Bone marrow (tissue), 2 donors: ENCODE measurements around the gene COL26A1.
A peak's percentile ranks its signal among the peaks of the same experiment; 100 is the strongest.
"Not testable (repeated sequence)": the region's sequence is repeated elsewhere in the genome, so short reads cannot be mapped to it uniquely, and the experiment has no call there.

Experiments
- DNase-seq, 2 donors: peaks; one replicate each; lab custom pipeline; 2025; lab: John Stamatoyannopoulos, UW

Gene COL26A1

GRCh38 chr7:101402081-101402779 lies 39.6 kb downstream of the COL26A1 start:
- no peak for DNase-seq

- DNase-seq: no peak
These were observed 40.2 kb downstream of the COL26A1 start for GRCh38 chr7:101402835-101403234.

- no peak for DNase-seq
These were observed 42.9 kb downstream of the COL26A1 start for GRCh38 chr7:101405474-101406067.

GRCh38 chr7:101410743-101411507 lies 48.2 kb downstream of the COL26A1 start:
- no peak for DNase-seq

- DNase-seq: peak; percentile 3 to 61
These were observed 48.8 kb downstream of the COL26A1 start for GRCh38 chr7:101411508-101411874.

- DNase-seq: no peak
These were observed 50.3 kb downstream of the COL26A1 start for GRCh38 chr7:101412976-101413375.

- DNase-seq: no peak
These were observed 56.0 kb downstream of the COL26A1 start for GRCh38 chr7:101418694-101419093.

GRCh38 chr7:101419831-101420230 lies 57.2 kb downstream of the COL26A1 start:
- no peak for DNase-seq

GRCh38 chr7:101420436-101420835 lies 57.8 kb downstream of the COL26A1 start:
- DNase-seq: no peak

- DNase-seq: no peak
These were observed 59.9 kb downstream of the COL26A1 start for GRCh38 chr7:101422356-101423195.

- no peak for DNase-seq
These were observed 63.8 kb downstream of the COL26A1 start for GRCh38 chr7:101426303-101427011.

- no peak for DNase-seq
These were observed 65.6 kb downstream of the COL26A1 start for GRCh38 chr7:101428093-101428866.

- no peak for DNase-seq
These were observed 69.6 kb downstream of the COL26A1 start for GRCh38 chr7:101432316-101432715.

- DNase-seq: no peak
These were observed 71.0 kb downstream of the COL26A1 start for GRCh38 chr7:101433688-101434087.

- DNase-seq: not testable (repeated sequence)
These were observed 71.5 kb downstream of the COL26A1 start for GRCh38 chr7:101434155-101434554.

- no peak for DNase-seq
These were observed 73.0 kb downstream of the COL26A1 start for GRCh38 chr7:101435461-101436220.

GRCh38 chr7:101436221-101436735 lies 73.6 kb downstream of the COL26A1 start:
- DNase-seq: no peak

- no peak for DNase-seq
These were observed 74.3 kb downstream of the COL26A1 start for GRCh38 chr7:101436857-101437576.

GRCh38 chr7:101441890-101442289 lies 79.2 kb downstream of the COL26A1 start:
- DNase-seq: no peak
